H1 (cell line): ENCODE data around the gene KCNJ10. TPM values are rescaled to one million over a fixed set of nuclear protein-coding genes. Genes with fewer than 3 reads are reported as not detected.

Source experiments
- CTCF ChIA-PET: fragments of 300-600 bp; sonication (Branson Sonifier 250); formaldehyde crosslinking; loops from one replicate; lab custom pipeline; 2021; ENCODE audit not compliant: partially characterized antibody; lab: Charles Lee
- POLR2A ChIA-PET: fragments of 300-600 bp; sonication (Branson Sonifier 250); formaldehyde crosslinking; loops from one replicate; lab custom pipeline; 2021; ENCODE audit warnings: inconsistent platforms; ENCODE audit not compliant: partially characterized antibody; lab: Charles Lee
- DNase-seq, 2 experiments: peaks; one replicate each; pipeline versions ENCODE4 v3.0.0 to v3.0.0-alpha.2; 2010 to 2022; ENCODE audit warnings: low spot score in 2 of 2, low read depth in 1 of 2, mixed read lengths in 1 of 2
- FAIRE-seq: peaks from 2 replicates; lab custom pipeline; 2011; peaks lifted over from hg19 to GRCh38; lab: Jason Lieb, UNC
- H2AFZ ChIP-seq: 2 replicates; pipeline ENCODE4 v1.8.1; 2012; ENCODE audit warnings: low read length, inconsistent platforms
- H2AK5ac ChIP-seq: 2 replicates; pipeline ENCODE4 v1.6.1; 2013; ENCODE audit warnings: low read depth, low read length
- H2BK120ac ChIP-seq: replicated peaks from 2 replicates; pipeline ENCODE3; 2013; ENCODE audit warnings: low read depth, low read length, inconsistent platforms
- H2BK12ac ChIP-seq: 2 replicates; pipeline ENCODE4 v1.6.1; 2013; ENCODE audit warnings: low read depth, low read length
- H2BK15ac ChIP-seq: 2 replicates; pipeline ENCODE4 v1.6.1; 2013; ENCODE audit warnings: low read length
- H2BK20ac ChIP-seq: 2 replicates; pipeline ENCODE4 v1.6.1; 2013; ENCODE audit warnings: low read length
- H2BK5ac ChIP-seq: 2 replicates; pipeline ENCODE4 v1.6.1; 2013; ENCODE audit warnings: low read depth, low read length
- H3K14ac ChIP-seq: 2 replicates; pipeline ENCODE4 v1.6.1; 2013; ENCODE audit warnings: inconsistent platforms; ENCODE audit not compliant: insufficient read length
- H3K18ac ChIP-seq: 2 replicates; pipeline ENCODE4 v1.6.1; 2013; ENCODE audit warnings: low read length; ENCODE audit errors: extremely low read depth
- H3K23ac ChIP-seq: 2 replicates; pipeline ENCODE4 v1.6.1; 2013; ENCODE audit warnings: inconsistent platforms; ENCODE audit not compliant: insufficient read length
- H3K23me2 ChIP-seq: 2 replicates; pipeline ENCODE4 v1.6.1; 2013; ENCODE audit warnings: low read depth, low read length
- H3K27ac ChIP-seq: 2 replicates; pipeline ENCODE4 v1.6.1; 2011; ENCODE audit warnings: low read depth, low read length, inconsistent platforms
- H3K27me3 ChIP-seq, 4 experiments: replicated peaks in 1 of 4; 1 replicate in 1 of 4; 2 replicates in 3 of 4; pipeline versions ENCODE4 v1.6.1 to v1.8.1; 2011 to 2013; ENCODE audit warnings: low read length in 3 of 4, mild to moderate bottlenecking in 3 of 4, inconsistent platforms in 2 of 4, mixed read lengths in 2 of 4, moderate library complexity in 1 of 4; ENCODE audit not compliant: control insufficient read depth in 3 of 4, insufficient read depth in 3 of 4; ENCODE audit errors: extremely low read depth in 1 of 4
- H3K36me3 ChIP-seq, 4 experiments: 2 replicates each; pipeline versions ENCODE4 v1.6.1 to v1.8.1; 2011 to 2013; ENCODE audit warnings: mild to moderate bottlenecking in 4 of 4, low read length in 3 of 4, moderate library complexity in 2 of 4, control low read depth in 1 of 4, inconsistent platforms in 1 of 4; ENCODE audit not compliant: insufficient read depth in 4 of 4, control insufficient read depth in 2 of 4
- H3K4ac ChIP-seq: replicated peaks from 2 replicates; pipeline ENCODE3; 2013; ENCODE audit warnings: low read length, low read depth, mixed read lengths, inconsistent platforms; ENCODE audit not compliant: insufficient read length
- H3K4me1 ChIP-seq, 4 experiments: replicated peaks in 1 of 4; 1 replicate in 1 of 4; 2 replicates in 3 of 4; pipeline versions ENCODE4 v1.6.1 to v1.8.1; 2011 to 2013; ENCODE audit warnings: low read length in 3 of 4, inconsistent platforms in 2 of 4, mixed read lengths in 1 of 4; ENCODE audit not compliant: insufficient read depth in 4 of 4, control insufficient read depth in 3 of 4
- H3K4me2 ChIP-seq, 2 experiments: 2 replicates each; pipeline versions ENCODE4 v1.6.1 to v1.8.1; 2011 to 2013; ENCODE audit warnings: low read depth in 2 of 2, low read length in 2 of 2, control low read depth in 1 of 2, inconsistent platforms in 1 of 2, mild to moderate bottlenecking in 1 of 2; ENCODE audit not compliant: insufficient read depth in 1 of 2
- H3K4me3 ChIP-seq, 4 experiments: fragments of 200-600, 300-600 bp in 1 of 4; sonication (generic), shearing (Covaris generic), sonication (Bioruptor Twin) in 1 of 4; 2 replicates each; pipeline versions ENCODE4 v1.5.1 to v1.8.1; 2011 to 2016; ENCODE audit warnings: low read length in 4 of 4, low read depth in 3 of 4, control low read depth in 2 of 4, inconsistent platforms in 2 of 4, mild to moderate bottlenecking in 2 of 4, mixed read lengths in 1 of 4, moderate library complexity in 1 of 4; ENCODE audit not compliant: insufficient read depth in 2 of 4; ENCODE audit errors: extremely low read depth in 1 of 4
- H3K56ac ChIP-seq: replicated peaks from 2 replicates; pipeline ENCODE3; 2013; ENCODE audit warnings: low read depth, mild to moderate bottlenecking, mixed read lengths, low read length, inconsistent platforms; ENCODE audit not compliant: insufficient read length
- H3K79me1 ChIP-seq: 2 replicates; pipeline ENCODE4 v1.6.1; 2013; ENCODE audit warnings: low read depth, low read length, control low read depth
- H3K79me2 ChIP-seq, 2 experiments: 2 replicates each; pipeline versions ENCODE4 v1.6.1 to v1.8.1; 2012 to 2013; ENCODE audit warnings: low read length in 2 of 2, mild to moderate bottlenecking in 2 of 2, inconsistent platforms in 1 of 2; ENCODE audit not compliant: insufficient read depth in 2 of 2, control insufficient read depth in 1 of 2
- H3K9ac ChIP-seq, 4 experiments: replicated peaks in 1 of 4; 1 replicate in 1 of 4; 2 replicates in 3 of 4; pipeline versions ENCODE4 v1.6.1 to v1.8.1; 2011 to 2013; ENCODE audit warnings: low read depth in 3 of 4, low read length in 3 of 4, control low read depth in 2 of 4, mild to moderate bottlenecking in 2 of 4, moderate library complexity in 2 of 4, inconsistent platforms in 1 of 4; ENCODE audit errors: extremely low read depth in 1 of 4
- H3K9me3 ChIP-seq, 2 experiments: 2 replicates each; pipeline versions ENCODE4 v1.6.1 to v1.8.1; 2012 to 2013; ENCODE audit warnings: mild to moderate bottlenecking in 2 of 2, moderate library complexity in 2 of 2, control low read depth in 1 of 2, inconsistent platforms in 1 of 2, low read depth in 1 of 2, low read length in 1 of 2, mixed read lengths in 1 of 2; ENCODE audit not compliant: insufficient read depth in 2 of 2
- H4K20me1 ChIP-seq, 2 experiments: replicated peaks in 1 of 2; 2 replicates each; pipeline versions ENCODE3 to v1.8.1; 2011 to 2013; ENCODE audit warnings: inconsistent platforms in 2 of 2, low read length in 2 of 2, mild to moderate bottlenecking in 1 of 2; ENCODE audit not compliant: insufficient read depth in 2 of 2, control insufficient read depth in 1 of 2
- H4K5ac ChIP-seq: 2 replicates; pipeline ENCODE4 v1.6.1; 2013; ENCODE audit warnings: low read length, low read depth, mixed read lengths, inconsistent platforms; ENCODE audit not compliant: insufficient read length
- H4K8ac ChIP-seq: 2 replicates; pipeline ENCODE4 v1.8.0; 2013; ENCODE audit warnings: mild to moderate bottlenecking, moderate library complexity, low read length, inconsistent platforms; ENCODE audit not compliant: insufficient read depth; ENCODE audit errors: extremely low read depth
- H4K91ac ChIP-seq: replicated peaks from 2 replicates; pipeline ENCODE3; 2013; ENCODE audit warnings: low read length, mixed read lengths, inconsistent platforms; ENCODE audit not compliant: insufficient read length
- ASH2L ChIP-seq: fragments of 200-600, 300-600 bp; sonication (generic); IDR thresholded peaks from one replicate; pipeline ENCODE4 v1.7.1; 2017; ENCODE audit warnings: low read length
- ATF2 ChIP-seq: IDR thresholded peaks from 2 replicates; pipeline ENCODE4 v1.6.1; 2012; ENCODE audit warnings: low read length, inconsistent platforms
- BACH1 ChIP-seq: IDR thresholded peaks from 2 replicates; pipeline ENCODE4 v1.6.1; 2012; ENCODE audit warnings: low read length, improper control_type of control experiment
- EZH2 ChIP-seq: fragments of 200-600 bp; sonication (generic); IDR thresholded peaks from 2 replicates; pipeline ENCODE4 v1.7.1; 2012; ENCODE audit warnings: low read depth, mild to moderate bottlenecking, moderate library complexity, low read length, inconsistent platforms; ENCODE audit not compliant: severe bottlenecking
- HDAC2 ChIP-seq, 2 experiments: fragments of 300-600 bp in 1 of 2; sonication (generic) in 1 of 2; IDR thresholded peaks; 2 replicates each; pipeline ENCODE4 v1.6.1; 2011 to 2012; ENCODE audit warnings: low read depth in 2 of 2, low read length in 2 of 2, mild to moderate bottlenecking in 2 of 2, moderate library complexity in 2 of 2, borderline replicate concordance in 1 of 2, inconsistent platforms in 1 of 2
- RFX5 ChIP-seq: IDR thresholded peaks from 2 replicates; pipeline ENCODE4 v1.6.1; 2011; ENCODE audit warnings: low read depth, low read length, improper control_type of control experiment, borderline replicate concordance
- RXRA ChIP-seq: IDR thresholded peaks from 2 replicates; pipeline ENCODE4 v1.6.1; 2011; ENCODE audit warnings: low read depth, mild to moderate bottlenecking, low read length, moderate library complexity; ENCODE audit not compliant: insufficient read depth
- SRF ChIP-seq: IDR thresholded peaks from 2 replicates; pipeline ENCODE4 v1.6.1; 2011; ENCODE audit warnings: mild to moderate bottlenecking, low read depth, low read length, moderate library complexity
- TAF7 ChIP-seq: optimal IDR thresholded peaks from 2 replicates; pipeline ENCODE3; 2011; ENCODE audit warnings: low read depth, mild to moderate bottlenecking, inconsistent platforms, low read length, moderate library complexity, borderline replicate concordance
- WGBS, 2 experiments: shearing (Covaris generic) in 1 of 2; methylation state at CpG; one replicate each; pipeline versions ENCODE4 v1.1.6 to v1.1.7; 2013 to 2015; ENCODE audit warnings: low lambda C conversion rate in 2 of 2, mixed read lengths in 2 of 2, inconsistent platforms in 1 of 2, low coverage in 1 of 2, missing lambda C conversion rate in 1 of 2; ENCODE audit not compliant: insufficient replicate concordance in 2 of 2, insufficient coverage in 1 of 2, insufficient read length in 1 of 2; ENCODE audit errors: extremely low coverage in 1 of 2, missing lambda C conversion rate in 1 of 2; 5-methylcytosine and 5-hydroxymethylcytosine counted together
- polyA plus RNA-seq, 7 experiments: library from polyadenylated mRNA; depleted of rRNA in 3 of 7; stranded (reverse) in 5 of 7; unstranded in 2 of 7; fragments of >200 nt in 5 of 7; fragments of 200-250 nt in 2 of 7; gene quantifications; 1 replicate in 5 of 7; 2 replicates in 1 of 7; 4 replicates in 1 of 7; pipeline versions ENCODE4 v1.2.1 to v1.2.3, GENCODE V29; 2011 to 2013; ENCODE audit warnings: missing spikeins in 2 of 7, mixed read lengths in 2 of 7
- total RNA-seq: library from RNA; stranded (reverse); fragmentation: NEBNext Ultra II Directional; extraction: Animal tissue kit (Norgen Biotek cat#: 25700); gene quantifications from 2 replicates; pipeline ENCODE4 v1.2.1, GENCODE V29; 2021

The KCNJ10 gene
- total and polyA plus RNA-seq, 2 of the 8 experiments (the other 6 are each of a cell fraction or from before 2014, with no cell fraction given), result 1.7 to 2.4 TPM

GRCh38 chr1:160045653-160046052 is 24.3 kb downstream of the KCNJ10 start:
- 90% methylated on average over 2 of the region's 2 CpGs; no CpG with 5 or more reads in 1 of the 2 experiments for WGBS, 2 experiments
- peaks cover 10 to 24% (median 16%) of the 10 kb centered on the region in 4 experiments for H3K4me1 ChIP-seq

More at GRCh38 chr1:160045653-160046052, 24.3 kb downstream of the KCNJ10 start:
- Histone ChIP-seq H3K79me2 (no peaks in the 10 kb centered on the region), H2AK5ac (no peak overlapping the region), H3K23ac (no peak overlapping the region), H3K14ac (no peak overlapping the region), H2BK5ac (no peak overlapping the region), H2AFZ (no peak overlapping the region), H3K27ac (no peak overlapping the region), H4K20me1 (no peaks in the 10 kb centered on the region), H3K4ac (no peak overlapping the region), H2BK20ac (no peak overlapping the region), H2BK12ac (no peak overlapping the region), H3K23me2 (no peaks in the 10 kb centered on the region), H3K18ac (no peak overlapping the region), H3K9me3 (no peaks in the 10 kb centered on the region), H3K56ac (no peak overlapping the region), H2BK120ac (no peak overlapping the region), H4K5ac (no peak overlapping the region), H3K4me3 (no peak overlapping the region), H3K27me3 (no peaks in the 10 kb centered on the region; a peak in 1 of 7 replicates), H3K4me2 (no peak overlapping the region; a peak in 1 of 4 replicates), H2BK15ac (no peak overlapping the region), H4K91ac (no peak overlapping the region), H3K36me3 (no peaks in the 10 kb centered on the region), H4K8ac (no peak overlapping the region), H3K9ac (no peak overlapping the region), H3K79me1 (no peaks in the 10 kb centered on the region)
- TF ChIP-seq RXRA, result no peak
- TF ChIP-seq SRF, result no peak
- TF ChIP-seq BACH1, result no peak
- no peak for TF ChIP-seq TAF7
- TF ChIP-seq ATF2, result no peak
- no peak for TF ChIP-seq ASH2L
- TF ChIP-seq EZH2, result no peak
- no peak for TF ChIP-seq HDAC2 (IDR thresholded peaks at IDR 0.05; ENCODE audit: borderline replicate concordance in 1 of 2, low read depth in 2 of 2, low read length in 2 of 2)
- TF ChIP-seq RFX5, result no peak
- ChIA-PET CTCF (interaction anchor here (0.7 to 46.4 kb wide), 26 partner anchors 9 to 1075 kb away, joined by 3 to 1874 read pairs (median 4); partner anchors contain the start of genes CFAP45, IGSF8, KCNJ10 and KCNJ9), POLR2A (interaction anchor here (0.6 to 3.4 kb wide), 13 partner anchors 9 to 338 kb away, joined by 3 to 18 read pairs (median 4); partner anchors contain the start of gene PIGM)
- DNase-seq (no peak), FAIRE-seq (no peak)
